T-helper 1 cell treated with Interleukin-12 subunit alpha and Interleukin-12 subunit beta and Interleukin-4 antibody, amounts not matched to agents 30 μg/mL and 1 μg/mL, for 36 hours (primary cell): ENCODE measurements around the gene FGF18.

Experiments
- H3K27ac Mint-ChIP-seq: one replicate; pipeline ENCODE4 v1.8.0; 2021; ENCODE audit warnings: mild to moderate bottlenecking, mixed read lengths
- H3K27me3 Mint-ChIP-seq: one replicate; pipeline ENCODE4 v1.8.0; 2021; ENCODE audit warnings: low read depth, mixed read lengths
- H3K36me3 Mint-ChIP-seq: one replicate; pipeline ENCODE4 v1.8.0; 2021; ENCODE audit warnings: low read depth, mixed read lengths
- H3K4me1 Mint-ChIP-seq: one replicate; pipeline ENCODE4 v1.8.0; 2021; ENCODE audit warnings: low read depth, mixed read lengths
- H3K4me3 Mint-ChIP-seq: one replicate; pipeline ENCODE4 v1.8.0; 2021; ENCODE audit warnings: mild to moderate bottlenecking, moderate library complexity, mixed read lengths
- H3K9me3 Mint-ChIP-seq: one replicate; pipeline ENCODE4 v1.8.0; 2021; ENCODE audit warnings: mixed read lengths

Gene FGF18

DNA sequence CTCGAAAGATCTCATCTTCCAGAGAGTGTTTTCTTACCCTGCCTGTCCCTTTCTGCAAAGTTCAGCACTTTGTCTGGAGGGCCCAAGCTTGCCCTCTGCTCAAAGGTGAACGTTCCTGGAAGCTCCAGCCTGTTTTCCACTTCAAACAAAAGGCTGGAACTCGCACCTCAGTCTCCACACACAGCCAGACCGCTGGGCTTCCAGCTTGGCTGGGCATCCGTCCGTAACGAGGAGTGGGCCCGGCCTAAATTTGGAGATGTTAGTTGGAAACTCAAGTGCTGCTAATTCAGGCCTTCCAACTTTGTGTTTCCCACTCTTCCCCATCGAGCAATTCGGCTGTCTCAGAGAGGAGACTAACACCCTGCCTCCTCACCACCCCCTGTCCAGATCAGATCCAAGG, 35.1 kb downstream of the FGF18 start:
- Mint-ChIP-seq H3K4me1 (no peaks in the 10 kb centered on the region), H3K27me3 (peaks cover 36% of the 10 kb centered on the region), H3K27ac (no peak overlapping the region), H3K4me3 (no peak overlapping the region), H3K9me3 (no peaks in the 10 kb centered on the region), H3K36me3 (no peaks in the 10 kb centered on the region)

DNA sequence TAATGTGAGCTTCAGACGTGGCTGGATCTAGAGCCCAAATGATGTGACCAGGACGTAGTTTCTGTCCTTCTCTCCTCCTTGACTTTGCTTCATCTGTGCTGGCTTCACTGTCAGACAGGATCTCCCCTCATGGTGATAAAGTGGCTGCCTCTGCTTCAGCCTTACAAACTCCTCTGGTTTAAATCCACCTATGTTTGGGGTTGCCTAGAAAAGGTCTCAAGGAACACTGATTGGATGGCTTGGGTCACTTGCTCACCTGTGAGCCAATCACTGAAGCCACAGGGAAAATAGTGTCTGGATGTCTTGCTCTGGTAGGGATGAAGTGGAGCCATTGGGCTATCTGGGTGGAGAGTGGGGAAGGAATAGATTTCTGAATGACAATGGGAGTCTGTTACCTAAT, 36.1 kb downstream of the FGF18 start:
- Mint-ChIP-seq H3K27ac (no peak overlapping the region), H3K4me1 (no peaks in the 10 kb centered on the region)

DNA sequence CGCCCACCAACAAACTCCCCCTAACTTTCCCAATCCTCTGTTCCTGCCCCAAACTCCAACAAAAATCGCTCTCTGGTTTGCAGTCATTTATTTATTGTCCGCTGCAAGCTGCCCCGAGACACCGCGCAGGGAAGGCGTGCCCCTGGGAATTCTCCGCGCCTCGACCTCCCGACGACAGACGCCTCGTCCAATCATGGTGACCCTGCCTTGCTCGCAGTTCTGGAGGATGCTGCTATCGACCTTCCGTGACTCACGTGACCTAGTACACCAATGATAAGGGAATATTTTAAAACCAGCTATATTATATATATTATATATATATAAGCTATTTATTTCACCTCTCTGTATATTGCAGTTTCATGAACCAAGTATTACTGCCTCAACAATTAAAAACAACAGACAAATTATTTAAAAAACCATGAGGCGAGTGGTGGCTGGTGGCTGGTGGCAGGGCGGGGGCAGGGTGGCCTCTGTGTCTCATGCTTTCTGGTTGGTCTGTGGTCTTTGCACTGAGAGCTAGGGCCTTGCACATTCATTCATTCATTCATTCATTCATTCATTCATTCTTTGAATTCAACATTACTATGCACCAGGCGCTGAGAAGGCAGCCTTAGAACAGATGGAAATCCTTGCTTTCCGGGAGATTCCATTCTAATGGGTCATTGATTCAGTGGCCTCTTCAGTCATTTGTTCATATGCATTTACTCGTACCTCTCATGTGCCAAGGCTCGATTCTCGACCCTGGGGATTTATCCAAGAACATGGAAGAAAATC, 37.9 kb downstream of the FGF18 start:
- no peaks in the 10 kb centered on the region for H3K9me3 Mint-ChIP-seq
- peaks cover 16% of the 10 kb centered on the region for H3K27me3 Mint-ChIP-seq
- no peak overlapping the region for H3K27ac Mint-ChIP-seq
- no peak overlapping the region for H3K4me3 Mint-ChIP-seq
- no peaks in the 10 kb centered on the region for H3K4me1 Mint-ChIP-seq
- no peaks in the 10 kb centered on the region for H3K36me3 Mint-ChIP-seq

More for the DNA sequence above, 36.1 kb downstream of the FGF18 start:
- Mint-ChIP-seq H3K27me3 (peaks cover 29% of the 10 kb centered on the region), H3K9me3 (no peaks in the 10 kb centered on the region), H3K4me3 (no peak overlapping the region), H3K36me3 (no peaks in the 10 kb centered on the region)

DNA sequence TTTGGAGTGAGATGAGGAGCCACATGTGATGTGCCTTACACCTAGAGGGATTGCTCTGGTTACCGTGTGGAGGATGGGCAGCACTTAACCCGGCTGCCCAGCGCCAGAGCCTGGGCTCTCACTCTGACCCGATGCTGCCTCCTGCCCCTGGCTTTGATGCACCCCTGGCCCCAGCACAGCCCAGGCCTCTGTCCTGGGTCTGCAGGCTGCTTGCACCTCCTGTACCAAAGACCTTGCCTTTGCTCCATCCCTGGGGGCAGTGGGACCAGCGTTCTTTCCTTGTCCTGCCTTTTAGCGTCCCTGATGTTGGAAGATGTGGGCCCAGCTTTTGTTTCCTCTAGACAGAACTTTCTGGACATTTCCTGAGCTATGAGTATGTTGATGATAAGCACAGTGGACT, 40.4 kb downstream of the FGF18 start:
- no peak overlapping the region for H3K27ac Mint-ChIP-seq

DNA sequence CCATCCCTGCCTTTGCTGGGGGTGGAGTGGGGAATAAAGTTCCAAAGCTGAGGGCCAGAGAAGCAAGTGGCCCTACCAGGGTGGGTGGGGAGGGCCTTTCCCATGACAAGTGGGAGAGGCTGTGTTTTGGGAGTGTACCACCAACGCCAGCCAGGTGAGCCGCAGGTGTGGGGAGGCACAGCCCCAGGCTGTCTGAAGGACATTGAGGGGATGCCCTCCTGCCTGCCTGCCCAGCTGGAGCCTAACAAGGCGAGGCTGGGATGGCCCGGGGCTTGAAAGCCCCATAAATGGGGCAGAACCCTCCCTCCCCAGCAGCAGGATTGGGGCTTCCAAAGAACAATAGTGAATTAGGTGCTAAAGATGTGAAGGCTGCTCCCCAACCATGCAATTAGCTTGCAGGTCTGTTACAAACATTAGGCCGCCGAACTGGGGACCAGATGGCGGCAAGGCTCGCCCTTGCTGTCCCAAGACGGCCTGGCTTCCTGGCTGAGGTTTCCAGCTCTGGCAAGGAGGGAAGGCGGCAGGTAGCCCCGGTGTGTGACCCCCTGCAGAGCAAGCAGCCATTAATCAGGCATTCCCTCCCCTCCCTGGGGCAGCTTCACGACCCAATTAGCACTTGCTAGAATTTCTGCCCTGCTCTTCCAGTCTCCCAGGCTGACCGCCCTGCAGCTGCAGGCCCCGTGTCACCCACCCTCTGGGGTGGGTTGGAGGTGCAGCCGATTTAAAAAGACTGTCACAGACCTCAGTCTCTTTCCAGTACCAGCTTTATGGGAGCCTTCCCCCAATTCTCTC, 42.9 kb downstream of the FGF18 start:
- Mint-ChIP-seq H3K4me1 (no peaks in the 10 kb centered on the region), H3K4me3 (no peak overlapping the region), H3K27me3 (no peaks in the 10 kb centered on the region), H3K27ac (no peak overlapping the region), H3K36me3 (no peaks in the 10 kb centered on the region), H3K9me3 (no peaks in the 10 kb centered on the region)

More for the DNA sequence above, 40.4 kb downstream of the FGF18 start:
- Mint-ChIP-seq H3K36me3 (no peaks in the 10 kb centered on the region), H3K4me3 (no peak overlapping the region), H3K9me3 (no peaks in the 10 kb centered on the region), H3K4me1 (no peaks in the 10 kb centered on the region), H3K27me3 (peaks cover under 1% of the 10 kb centered on the region)

DNA sequence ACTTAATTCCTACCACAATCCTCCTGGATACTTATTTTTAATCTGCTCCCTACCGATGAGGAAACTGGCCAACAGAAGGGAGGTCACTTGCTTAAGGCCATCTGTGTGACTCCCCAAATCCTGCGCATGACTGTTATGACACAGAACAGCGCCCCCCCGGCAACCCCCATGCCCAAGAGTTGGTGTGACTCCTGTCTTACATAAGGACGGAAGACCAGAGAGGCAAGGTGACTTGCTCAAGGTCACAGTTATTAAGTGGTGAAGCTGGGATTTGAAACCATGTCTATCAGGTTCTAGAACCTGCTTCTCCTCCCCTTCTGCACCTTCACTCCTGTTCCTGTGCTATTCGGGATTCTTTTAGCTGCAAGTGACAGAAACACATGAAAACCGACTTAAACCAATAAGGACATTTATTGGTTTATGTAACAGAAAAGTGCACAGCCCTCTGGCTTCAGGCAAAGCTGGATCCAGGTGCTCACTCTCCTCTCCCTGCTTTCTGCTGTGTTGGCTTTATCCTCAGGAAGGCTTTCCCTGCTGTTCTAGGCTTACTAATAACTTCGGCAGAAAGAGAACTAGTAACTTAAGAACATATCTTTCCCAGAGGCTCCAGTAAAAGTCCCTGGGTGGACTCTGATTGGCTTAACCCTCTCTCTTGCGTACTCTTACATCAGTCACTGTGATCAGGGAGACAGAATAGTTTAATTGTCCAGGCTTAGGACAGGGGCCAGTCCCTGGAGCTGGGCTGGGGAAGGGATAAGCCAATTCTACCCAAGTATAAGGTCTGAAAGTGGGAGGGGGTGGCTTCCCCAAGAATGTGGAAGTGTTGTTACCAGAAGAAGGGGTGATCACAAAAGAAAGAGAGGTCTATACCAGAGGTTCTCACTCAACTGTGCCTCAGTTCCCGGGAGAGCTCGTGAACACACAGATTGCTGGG, 43.7 kb downstream of the FGF18 start:
- Mint-ChIP-seq H3K9me3 (no peaks in the 10 kb centered on the region), H3K4me3 (no peak overlapping the region), H3K36me3 (no peaks in the 10 kb centered on the region), H3K4me1 (no peaks in the 10 kb centered on the region), H3K27me3 (no peaks in the 10 kb centered on the region), H3K27ac (no peak overlapping the region)

DNA sequence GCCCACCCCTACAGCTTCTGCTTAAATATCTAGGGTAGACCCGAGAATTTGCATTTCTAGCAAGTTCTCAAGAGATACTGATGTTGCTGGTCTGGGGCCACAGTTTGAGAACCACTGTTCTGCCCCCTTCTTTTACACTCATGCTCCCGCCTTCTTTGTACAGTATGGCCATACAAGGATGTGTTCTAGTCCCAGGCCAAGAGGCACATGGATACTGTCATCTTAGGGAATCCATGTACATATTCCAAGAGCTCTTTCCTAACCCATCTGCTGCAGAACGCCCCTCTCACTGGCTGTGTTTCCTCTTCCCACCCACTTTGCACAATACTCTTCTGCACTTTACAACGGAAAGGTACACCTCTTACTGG, 44.4 kb downstream of the FGF18 start:
- no peaks in the 10 kb centered on the region for H3K9me3 Mint-ChIP-seq
- H3K27me3 Mint-ChIP-seq, result no peaks in the 10 kb centered on the region
- no peak overlapping the region for H3K4me3 Mint-ChIP-seq
- H3K27ac Mint-ChIP-seq, result no peak overlapping the region
- H3K4me1 Mint-ChIP-seq, result no peaks in the 10 kb centered on the region
- H3K36me3 Mint-ChIP-seq, result no peaks in the 10 kb centered on the region

DNA sequence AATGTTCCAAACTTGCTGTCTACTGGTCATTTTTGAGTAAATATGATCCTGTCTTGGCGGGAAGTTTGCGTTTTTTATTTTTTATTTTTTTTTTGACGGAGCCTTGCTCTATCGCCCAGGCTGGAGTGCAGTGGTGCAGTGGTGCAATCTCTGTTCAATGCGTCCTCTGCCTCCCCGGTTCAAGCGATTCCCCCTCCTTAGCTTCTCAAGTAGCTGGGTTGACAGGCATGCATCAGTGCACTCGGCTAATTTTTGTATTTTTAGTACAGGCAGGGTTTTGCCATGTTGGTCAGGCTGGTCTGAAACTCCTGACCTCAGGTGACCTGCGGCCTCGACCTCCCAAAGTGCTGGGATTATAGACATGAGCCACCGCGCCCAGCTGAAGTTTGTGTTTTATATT, 45.4 kb downstream of the FGF18 start:
- H3K9me3 Mint-ChIP-seq, result no peaks in the 10 kb centered on the region
- no peak overlapping the region for H3K4me3 Mint-ChIP-seq
- H3K4me1 Mint-ChIP-seq, result no peaks in the 10 kb centered on the region
- H3K27me3 Mint-ChIP-seq, result peaks cover 3% of the 10 kb centered on the region
- H3K36me3 Mint-ChIP-seq, result no peaks in the 10 kb centered on the region
- no peak overlapping the region for H3K27ac Mint-ChIP-seq

DNA sequence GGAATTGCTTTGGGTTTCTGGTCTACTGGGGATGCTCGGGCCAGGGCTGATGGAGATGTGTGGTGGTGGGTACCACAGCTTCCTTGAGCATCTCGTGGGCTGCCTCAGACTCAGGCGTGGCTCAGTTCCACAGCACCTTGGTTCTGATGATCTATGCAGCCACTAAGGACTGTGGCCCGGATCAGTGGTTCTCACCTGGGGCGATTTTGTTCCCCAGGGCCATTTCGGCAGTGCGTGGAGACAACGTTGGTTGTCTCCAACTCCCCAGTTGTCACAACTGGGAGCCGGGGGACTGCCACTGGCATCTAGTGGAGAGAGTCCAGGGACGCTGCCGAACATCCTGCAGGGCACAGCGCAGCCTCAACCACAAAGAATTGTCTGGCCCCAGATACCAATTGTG, 47.7 kb downstream of the FGF18 start:
- Mint-ChIP-seq H3K27ac (no peak overlapping the region), H3K9me3 (no peaks in the 10 kb centered on the region), H3K36me3 (no peaks in the 10 kb centered on the region), H3K27me3 (peaks cover 3% of the 10 kb centered on the region), H3K4me1 (no peaks in the 10 kb centered on the region), H3K4me3 (no peak overlapping the region)

DNA sequence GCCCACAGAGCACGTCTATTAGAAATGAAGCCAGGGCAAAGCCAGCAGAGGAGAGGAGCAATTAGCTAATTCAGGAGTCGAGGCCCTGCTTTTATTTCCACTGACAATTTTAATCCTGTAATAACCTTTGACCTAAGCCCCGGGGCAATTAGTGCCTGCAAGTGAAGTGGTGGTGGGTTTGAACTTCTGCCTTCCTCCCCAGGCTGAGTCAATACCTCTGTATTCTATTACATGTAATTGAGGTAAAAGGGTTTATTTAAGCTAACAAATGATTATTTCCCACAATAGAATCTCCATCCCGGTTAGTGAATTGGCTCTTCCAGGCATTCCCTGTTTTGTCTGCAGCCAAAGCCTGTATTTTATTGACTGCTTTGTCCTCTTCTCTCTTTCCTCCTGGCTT, 49.9 kb downstream of the FGF18 start:
- Mint-ChIP-seq H3K27me3 (peaks cover 3% of the 10 kb centered on the region), H3K4me3 (no peak overlapping the region), H3K4me1 (no peaks in the 10 kb centered on the region), H3K9me3 (no peaks in the 10 kb centered on the region), H3K27ac (no peak overlapping the region), H3K36me3 (no peaks in the 10 kb centered on the region)

DNA sequence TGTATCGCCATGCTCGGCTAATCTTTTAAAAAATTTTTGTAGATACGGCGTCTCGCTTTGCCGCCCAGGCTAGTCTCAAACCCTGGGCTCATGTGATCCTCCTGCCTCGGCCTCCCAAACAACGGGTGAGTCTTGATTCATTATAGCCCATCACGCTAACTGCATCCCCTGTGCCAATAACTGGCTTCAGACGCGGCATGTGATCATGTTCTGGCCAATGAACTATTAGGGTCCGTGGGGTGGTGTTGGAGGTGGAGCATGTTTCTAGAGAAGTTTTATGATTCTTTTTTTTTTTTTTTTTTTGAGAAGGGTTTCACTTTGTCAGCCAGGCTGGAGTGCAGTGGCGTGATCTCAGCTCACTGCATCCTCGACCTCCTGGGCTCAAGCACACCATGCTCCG, 51.0 kb downstream of the FGF18 start:
- Mint-ChIP-seq H3K4me1 (no peaks in the 10 kb centered on the region), H3K4me3 (no peak overlapping the region), H3K27me3 (peaks cover 3% of the 10 kb centered on the region), H3K9me3 (no peaks in the 10 kb centered on the region), H3K27ac (no peak overlapping the region), H3K36me3 (no peaks in the 10 kb centered on the region)

DNA sequence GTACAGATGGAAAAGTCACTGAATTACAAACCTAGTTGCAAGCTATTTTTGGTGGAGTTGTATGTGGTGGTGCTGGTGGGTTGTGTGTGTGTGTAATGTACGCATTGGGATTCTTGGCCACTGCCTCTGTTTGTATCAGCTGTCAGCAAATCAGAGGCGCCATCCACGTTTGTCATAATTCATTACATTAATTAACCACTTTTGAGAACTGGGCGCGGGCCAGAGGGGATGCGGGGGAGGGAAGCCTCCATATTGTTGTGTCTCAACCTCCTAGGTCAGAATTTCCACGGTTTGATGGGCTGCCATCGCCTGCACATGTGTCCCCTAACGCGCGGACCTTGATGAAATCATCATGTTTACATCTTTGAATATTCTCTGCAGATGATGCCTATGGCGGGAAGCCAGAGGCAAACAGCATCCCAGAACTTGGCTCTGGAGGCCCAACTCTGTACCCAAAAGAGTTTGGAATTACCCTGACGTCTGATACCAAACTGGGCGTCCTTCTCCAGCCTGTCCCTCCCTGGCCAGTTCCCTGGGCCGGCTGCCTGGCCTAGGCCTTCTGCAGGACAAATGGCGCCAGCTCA, 54.9 kb downstream of the FGF18 start:
- H3K4me1 Mint-ChIP-seq, result peaks cover under 1% of the 10 kb centered on the region
- H3K27ac Mint-ChIP-seq, result no peak overlapping the region
- H3K27me3 Mint-ChIP-seq, result peaks cover 15% of the 10 kb centered on the region
- H3K9me3 Mint-ChIP-seq, result no peaks in the 10 kb centered on the region
- no peak overlapping the region for H3K4me3 Mint-ChIP-seq
- no peaks in the 10 kb centered on the region for H3K36me3 Mint-ChIP-seq

DNA sequence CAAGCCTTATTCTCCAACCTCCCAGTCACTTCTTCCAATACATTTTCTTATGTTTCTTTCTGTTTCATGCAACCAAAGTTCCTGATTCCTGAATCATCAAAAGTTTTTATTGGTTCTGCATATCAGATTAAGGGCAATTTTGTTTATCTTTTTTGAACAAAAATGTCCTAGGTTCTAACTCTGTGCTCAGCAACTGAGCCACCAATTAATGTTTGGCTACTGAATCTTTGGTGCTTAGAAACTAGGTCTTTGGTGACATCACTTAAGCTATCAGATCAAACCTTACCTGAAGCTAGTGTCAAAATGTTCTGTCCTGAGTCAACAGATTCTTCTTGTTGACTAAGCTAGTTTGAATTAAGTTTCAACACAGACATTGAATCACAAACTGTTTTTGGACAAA, 56.1 kb downstream of the FGF18 start:
- H3K4me1 Mint-ChIP-seq, result peaks cover 7% of the 10 kb centered on the region
- no peak overlapping the region for H3K4me3 Mint-ChIP-seq
- H3K9me3 Mint-ChIP-seq, result no peaks in the 10 kb centered on the region
- H3K36me3 Mint-ChIP-seq, result no peaks in the 10 kb centered on the region
- peaks cover 15% of the 10 kb centered on the region for H3K27me3 Mint-ChIP-seq
- no peak overlapping the region for H3K27ac Mint-ChIP-seq

DNA sequence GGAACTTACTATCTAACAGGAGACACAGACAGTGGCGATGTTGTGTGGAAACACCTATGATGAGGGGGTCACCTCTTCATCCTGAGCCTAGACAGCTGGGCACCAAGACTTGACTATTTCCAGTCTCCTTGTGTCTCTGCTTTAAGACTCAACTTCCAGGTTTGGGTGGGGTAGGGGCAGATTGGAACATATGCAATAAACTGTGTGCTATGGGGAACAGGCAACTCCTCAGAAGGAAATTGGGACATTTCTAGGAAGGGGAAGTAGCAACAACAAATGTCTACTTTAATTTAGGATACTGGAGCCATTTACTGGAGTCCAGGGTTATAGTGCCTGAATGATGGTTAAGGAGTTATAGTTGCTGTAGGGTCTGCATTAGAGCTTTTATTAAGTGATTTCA, 57.3 kb downstream of the FGF18 start:
- peaks cover 15% of the 10 kb centered on the region for H3K27me3 Mint-ChIP-seq
- no peak overlapping the region for H3K4me3 Mint-ChIP-seq
- H3K27ac Mint-ChIP-seq, result no peak overlapping the region
- peaks cover 7% of the 10 kb centered on the region for H3K4me1 Mint-ChIP-seq
- no peaks in the 10 kb centered on the region for H3K9me3 Mint-ChIP-seq
- no peaks in the 10 kb centered on the region for H3K36me3 Mint-ChIP-seq
